Occipital lobe (tissue), 2 donors: Measurements from ENCODE around the gene ATG101. TPM values are rescaled to one million over a fixed set of nuclear protein-coding genes. Genes with fewer than 3 reads are reported as not detected.

Source experiments
- DNase-seq: peaks from one replicate; lab custom pipeline; 2025; lab: John Stamatoyannopoulos, UW
- total RNA-seq: library from RNA; depleted of rRNA; stranded (reverse); fragments of >200 nt; gene quantifications from one replicate; pipeline ENCODE4 v1.2.3, GENCODE V29; 2014

ATG101 gene
- total RNA-seq, 1 donor from 2014 or later: 19.5 TPM

DNA sequence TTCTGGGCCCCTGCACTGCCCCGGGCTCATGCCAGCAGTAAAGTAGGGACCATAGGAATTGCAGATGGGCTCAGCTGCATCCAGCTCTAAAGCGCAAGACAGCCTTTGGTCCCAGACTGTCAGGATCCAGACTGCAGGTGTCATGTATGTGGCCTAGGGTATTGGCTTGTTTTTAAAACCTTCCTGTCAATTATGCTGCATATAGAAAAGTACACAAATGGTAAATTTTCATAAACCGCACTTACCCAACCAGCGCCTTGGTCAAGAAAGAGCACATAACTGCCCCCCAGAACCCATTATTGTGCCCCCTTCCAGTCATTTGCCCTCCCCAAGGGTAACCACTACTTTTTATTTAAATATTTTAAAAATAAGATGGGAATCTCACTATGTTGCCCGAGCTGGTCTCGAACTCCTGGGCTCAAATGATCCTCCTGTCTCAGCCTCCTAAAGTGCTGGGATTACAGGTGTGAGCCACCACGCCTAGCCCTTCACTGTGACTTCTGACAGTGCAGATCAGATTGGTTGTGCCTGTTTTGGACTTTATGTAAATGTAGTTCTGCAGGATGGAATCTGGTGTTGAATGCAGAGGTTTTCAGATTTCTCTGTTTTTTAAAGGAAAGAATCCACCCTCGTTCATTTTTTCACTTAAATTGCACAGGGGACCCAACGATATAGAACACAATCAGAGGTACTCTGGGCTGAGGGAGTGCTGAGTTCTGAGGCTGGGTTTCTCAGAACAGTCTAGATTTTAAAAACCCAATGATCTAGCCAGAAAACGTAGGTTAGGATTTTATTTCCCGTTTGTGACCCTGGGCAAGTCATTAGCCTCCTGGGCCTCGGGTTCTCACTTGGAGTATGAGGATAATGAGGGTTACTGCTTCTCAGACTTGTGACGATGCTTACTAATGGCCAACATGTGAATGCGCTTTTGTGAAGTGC, 11.9 kb upstream of the ATG101 start:
- no peak for DNase-seq

DNA sequence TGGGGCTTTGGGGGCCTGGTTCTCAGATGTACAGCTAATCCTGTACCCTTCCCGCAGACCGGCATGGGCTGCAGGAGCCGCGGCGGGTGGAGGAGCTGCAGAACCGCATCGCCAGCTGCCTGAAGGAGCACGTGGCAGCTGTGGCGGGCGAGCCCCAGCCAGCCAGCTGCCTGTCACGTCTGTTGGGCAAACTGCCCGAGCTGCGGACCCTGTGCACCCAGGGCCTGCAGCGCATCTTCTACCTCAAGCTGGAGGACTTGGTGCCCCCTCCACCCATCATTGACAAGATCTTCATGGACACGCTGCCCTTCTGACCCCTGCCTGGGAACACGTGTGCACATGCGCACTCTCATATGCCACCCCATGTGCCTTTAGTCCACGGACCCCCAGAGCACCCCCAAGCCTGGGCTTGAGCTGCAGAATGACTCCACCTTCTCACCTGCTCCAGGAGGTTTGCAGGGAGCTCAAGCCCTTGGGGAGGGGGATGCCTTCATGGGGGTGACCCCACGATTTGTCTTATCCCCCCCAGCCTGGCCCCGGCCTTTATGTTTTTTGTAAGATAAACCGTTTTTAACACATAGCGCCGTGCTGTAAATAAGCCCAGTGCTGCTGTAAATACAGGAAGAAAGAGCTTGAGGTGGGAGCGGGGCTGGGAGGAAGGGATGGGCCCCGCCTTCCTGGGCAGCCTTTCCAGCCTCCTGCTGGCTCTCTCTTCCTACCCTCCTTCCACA, 11.0 kb upstream of the ATG101 start:
- DNase-seq: no peak

DNA sequence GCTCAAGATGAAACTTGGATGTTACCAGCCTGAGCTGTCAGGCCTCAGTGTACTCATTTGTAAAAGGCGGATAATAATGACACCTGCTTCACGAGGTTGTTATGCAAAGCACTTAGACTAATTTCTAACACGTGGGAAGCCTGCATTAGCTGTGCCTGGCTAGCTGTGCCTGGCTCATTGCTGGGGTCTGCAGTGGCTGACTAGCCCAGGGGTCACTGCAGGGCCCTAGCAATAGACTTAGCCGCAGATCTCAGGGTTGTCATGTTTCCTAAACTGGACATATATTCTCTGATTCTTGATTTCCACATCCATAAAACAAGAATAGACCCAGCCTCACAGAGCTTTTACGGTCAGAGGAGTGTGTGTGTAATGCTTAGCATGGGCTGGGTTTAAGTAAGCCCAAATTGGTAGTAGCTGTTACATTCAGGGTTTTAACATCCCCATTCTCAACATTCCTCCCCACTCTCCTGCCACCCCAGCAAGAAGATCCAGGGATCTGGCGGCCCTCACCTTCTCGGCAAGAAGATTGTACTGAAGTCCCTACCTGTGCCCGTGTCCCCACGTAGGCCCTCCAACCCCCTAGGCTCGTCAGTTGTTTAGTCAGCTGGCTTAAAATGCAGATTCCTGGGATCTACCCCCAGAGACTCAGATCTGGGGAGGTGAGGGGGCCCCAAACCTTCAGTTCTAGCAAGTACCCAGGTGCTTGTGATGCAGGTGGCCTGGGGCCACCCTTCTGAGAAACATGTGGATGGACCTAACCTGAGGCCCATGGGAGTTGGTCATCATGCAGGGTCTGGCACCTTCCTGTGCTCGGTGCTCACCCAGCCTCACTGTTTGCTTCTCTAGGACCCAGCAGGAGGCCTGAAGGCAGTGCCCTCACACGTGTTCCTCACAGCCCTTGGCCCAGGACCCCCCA, 9.9 kb upstream of the ATG101 start:
- no peak for DNase-seq

DNA sequence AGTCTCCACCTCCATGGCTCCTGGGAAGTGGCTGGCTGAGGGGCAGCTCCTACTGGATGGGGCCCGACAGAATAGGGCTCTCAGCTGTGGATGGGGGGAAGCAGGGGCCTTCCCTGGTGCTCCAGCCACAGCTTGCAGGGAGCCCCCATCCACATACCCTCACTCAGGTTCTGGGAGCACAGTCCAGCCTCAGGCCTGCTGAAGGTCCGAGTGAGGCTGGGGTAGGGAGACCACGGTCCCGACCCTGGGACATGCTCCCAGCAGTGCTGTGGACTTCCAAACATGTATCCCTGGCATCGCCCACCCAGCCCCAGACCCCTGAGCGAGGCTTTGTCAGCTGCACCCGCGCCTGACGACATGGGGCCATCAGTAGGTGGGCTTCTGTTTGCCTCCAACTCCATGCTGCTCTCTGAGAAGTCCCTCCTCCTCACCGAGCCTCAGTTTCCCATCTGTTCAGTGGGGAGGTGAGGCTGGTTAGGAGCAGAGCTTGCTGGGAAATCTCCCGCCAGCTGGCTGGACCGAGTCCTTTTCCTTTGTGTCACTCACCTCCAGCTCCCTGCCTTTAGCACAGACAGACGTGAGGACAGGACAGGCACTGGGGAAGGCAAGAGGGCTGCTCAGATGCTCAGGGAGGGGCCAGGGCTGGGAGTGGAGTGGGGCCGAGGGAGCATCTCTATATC, 9.1 kb upstream of the ATG101 start:
- DNase-seq: no peak

DNA sequence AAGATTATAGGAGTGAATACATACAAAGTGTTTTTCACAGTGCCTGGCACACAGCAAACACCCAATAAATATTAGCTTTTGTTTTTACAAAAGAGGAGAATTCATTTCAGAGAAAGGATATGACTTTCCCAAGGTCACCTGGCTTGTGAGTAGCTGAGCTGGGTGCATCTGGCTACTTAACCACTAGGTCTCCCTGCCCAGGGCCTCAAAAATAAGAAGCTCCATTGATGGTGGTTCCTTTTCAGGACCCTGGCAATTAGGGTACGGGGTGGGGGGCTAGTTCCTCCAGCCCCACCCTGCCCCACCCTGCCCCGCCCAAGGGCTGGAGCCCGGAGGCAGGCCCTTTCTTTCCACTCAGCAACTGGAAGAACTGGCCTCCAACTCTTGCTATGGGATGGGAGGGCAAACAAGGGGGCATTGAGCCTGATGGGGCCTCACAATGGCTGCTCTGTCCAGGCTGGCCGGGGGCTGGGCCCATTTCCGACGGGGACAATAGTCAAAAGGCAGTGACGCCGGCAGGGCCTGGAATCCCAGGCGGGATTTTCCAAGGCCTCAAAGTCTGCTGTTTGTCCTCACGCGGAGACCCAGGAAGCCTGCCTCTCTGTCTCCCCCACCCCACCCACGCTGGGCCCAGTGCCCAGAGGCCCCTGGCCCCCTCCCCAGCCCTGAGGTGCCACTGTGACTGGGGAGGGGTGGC, 8.2 kb upstream of the ATG101 start:
- peak; percentile 79 for DNase-seq

DNA sequence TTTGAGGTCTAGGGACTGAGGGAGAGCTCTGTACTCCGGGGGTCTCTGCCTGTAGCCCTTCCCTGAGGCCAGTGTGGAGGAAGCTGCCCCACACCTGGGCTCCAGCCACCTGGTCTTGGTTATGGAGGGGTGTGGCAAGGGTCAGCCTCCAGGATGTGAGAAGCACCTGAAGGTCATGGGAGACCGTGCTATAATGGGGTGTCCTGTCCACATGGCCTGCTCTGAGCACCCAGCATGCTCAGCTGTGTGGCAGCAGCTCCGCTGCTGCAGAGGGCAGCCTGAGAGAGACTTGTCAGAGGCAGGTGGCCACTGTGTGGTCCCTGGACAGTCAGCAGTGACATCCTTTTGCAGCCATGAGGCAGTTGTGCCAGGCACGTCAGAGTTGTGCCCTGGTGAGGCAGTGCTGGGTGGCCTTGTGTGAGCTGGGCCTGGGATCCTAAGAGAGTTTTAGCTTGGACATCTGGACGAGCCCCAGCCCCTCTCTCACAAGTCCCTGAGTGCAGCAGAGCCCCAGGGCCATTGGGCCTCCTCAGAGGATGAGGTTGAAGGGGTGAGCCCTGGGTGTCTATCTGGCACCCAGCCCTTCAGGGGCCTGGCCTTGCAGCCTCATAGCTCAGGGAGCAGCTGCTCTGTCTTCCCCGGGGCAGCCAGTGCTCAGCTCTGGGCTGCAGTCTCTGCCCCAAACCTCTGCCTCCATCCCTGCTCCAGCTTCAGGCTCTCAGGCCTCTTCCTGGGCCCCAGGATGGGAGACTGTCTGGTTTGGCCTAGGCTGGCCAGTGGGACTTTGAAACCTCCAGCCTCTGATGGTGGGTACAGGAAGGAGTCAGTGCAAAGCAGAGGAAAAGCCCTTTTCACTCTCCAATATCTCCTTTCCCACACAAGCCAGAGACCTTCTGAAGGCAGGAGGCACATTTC, 7.4 kb upstream of the ATG101 start:
- DNase-seq: no peak

DNA sequence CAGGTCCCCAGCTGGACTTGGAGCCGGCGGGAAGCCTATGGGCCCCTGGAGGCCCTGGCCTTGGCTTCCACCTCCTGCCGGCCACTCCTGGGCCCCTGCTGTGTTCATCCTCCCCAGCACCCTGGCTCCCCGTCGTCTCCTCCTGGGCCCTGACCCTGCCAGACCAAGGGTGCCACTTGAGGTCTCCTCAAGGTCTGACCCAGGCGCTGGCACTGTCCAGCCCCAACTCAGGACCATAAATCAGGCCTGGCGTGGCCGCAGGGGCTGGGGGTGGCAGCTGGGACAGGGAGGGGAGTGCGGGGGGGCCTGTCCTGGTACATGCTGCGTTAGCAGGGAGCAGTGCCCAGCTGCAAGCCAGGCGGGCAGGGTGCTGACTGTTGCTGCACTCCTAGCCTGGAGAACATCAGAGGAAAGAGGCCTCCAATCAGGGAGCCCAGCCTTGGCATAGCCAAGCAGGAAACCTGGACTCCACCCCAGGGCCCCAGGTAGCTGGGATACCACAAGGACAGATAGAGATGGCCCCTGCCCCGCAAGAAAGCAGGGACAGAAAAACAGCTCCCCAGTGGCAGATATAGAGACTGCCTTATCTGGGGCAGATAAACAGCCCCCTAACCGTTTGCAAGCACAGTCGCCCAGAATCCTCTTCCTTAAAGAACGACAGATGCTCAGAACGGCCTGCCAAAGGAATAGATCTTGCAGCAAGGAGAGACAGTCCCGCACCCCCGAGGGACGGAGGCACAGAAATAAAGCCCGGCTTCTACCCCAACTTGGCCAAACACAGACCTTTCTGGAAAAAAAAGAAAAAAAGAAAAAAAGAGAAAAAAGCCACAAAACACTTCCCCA, 6.5 kb upstream of the ATG101 start:
- DNase-seq: no peak

DNA sequence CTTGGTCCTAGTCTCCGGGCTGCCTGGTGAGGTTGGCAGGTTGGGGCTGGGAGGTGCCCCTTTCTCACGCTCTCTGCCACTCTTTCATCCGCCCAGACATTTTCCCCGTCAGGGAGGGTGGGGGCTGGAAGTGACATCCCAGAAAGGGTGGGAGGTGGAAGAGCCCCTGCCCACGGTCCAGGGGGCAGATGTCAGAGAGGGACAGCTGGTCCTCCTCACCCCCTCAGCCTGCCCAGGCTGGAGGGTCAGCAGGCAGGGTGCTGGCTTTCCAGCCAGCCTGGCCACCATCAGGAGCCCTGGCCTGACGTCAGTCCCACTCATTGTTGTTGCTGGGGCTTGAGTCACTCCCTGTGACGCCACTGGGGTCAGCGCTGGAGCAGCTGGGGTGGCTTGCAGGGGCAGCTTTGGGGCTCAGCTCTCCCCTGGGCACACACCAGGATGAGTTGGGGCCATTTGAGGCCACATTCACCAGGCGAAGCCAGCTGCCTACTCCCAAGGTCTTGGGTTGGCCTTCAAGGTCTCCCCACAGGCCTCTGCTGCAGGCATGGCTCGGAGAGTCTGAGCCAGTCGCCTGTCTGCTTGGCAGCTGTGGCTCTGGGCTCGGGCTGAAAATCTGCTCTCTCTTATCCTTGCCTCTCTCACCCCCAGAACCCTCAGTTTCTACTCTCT, 5.7 kb upstream of the ATG101 start:
- DNase-seq: no peak

DNA sequence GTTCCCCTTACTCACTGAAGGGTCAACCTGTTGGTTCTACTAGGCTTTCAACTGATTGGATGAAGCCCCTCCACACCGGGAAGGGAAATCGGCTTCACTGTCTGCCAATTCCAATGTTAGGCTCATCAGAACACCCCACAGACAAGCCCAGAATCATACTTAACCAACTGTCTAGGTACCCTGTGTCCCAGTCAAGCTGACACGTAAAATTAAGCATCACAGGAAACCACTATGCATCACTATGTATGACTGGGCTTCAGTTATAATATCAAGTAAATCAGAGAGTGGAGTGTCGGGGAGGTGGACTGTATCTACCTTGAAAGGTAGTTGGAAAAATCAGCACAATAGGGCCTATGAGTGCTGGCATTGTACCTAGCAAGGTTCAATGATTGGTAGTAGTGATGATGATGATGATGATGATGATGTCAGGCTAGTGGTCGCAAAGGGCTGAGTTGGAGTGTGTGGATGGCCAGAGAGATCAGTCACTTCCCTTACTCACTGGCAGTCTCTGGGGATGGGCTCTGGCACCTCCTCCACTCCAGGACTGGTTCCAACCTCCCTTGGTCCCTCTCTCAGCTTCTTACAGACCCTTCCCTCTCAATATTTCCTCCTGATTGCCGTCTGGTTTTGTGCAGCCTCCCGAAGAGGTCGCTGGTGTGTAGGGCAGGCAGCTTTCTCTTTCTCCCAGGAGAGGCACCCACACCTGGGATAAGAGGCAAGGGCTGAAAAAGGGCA, 3.3 kb upstream of the ATG101 start:
- no peak for DNase-seq

DNA sequence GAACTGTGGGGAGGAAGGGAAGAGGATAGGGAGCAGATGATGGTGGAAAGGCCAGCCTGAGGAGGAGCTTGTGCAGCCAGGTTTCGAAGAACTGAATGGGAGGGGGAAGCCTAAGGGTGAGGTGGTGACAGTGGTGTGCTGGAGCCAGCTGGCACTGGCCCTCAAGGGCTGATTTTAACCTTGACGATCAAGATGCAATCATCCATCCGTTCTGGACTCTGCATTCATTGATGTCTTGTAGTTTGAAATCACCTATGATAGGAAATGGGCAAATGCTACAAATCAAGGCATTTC, 2.8 kb upstream of the ATG101 start:
- no peak for DNase-seq

DNA sequence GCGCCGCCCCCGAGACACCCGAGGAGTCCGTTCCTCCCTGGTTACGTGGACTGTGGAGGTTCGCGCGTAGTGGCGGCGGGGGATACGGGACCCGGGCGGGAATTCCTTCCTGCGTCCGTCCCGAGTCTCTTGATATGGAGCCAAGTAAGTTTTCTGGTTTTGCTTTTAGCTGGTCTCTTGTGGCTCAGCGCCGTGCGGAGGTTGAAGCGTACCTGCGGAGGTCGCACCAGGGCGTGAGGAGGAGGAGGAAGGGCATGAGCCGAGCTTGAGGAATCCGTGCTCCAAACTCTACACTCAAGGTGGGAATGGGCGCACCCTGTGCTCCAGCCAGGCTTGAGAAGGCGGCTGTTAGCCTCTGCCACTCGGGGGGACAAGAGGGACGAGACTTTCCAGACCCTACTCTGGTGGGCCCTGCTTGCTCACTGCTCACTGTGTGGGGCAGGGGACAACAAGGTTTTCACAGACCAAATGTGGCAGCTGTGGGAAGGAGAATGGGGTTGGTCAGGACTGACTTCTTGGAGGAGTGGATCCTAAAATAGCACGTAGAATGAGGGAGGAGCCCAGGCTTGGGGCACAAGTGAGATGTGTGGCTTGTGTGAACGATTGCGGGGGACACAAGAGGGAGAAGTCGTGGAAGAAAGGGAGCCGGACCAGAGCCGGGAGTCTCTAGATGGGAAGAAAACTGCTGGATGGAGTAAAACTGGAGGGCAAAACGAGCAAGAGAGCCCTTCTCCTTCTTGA, 577 bp downstream of the ATG101 start:
- DNase-seq: no peak

DNA sequence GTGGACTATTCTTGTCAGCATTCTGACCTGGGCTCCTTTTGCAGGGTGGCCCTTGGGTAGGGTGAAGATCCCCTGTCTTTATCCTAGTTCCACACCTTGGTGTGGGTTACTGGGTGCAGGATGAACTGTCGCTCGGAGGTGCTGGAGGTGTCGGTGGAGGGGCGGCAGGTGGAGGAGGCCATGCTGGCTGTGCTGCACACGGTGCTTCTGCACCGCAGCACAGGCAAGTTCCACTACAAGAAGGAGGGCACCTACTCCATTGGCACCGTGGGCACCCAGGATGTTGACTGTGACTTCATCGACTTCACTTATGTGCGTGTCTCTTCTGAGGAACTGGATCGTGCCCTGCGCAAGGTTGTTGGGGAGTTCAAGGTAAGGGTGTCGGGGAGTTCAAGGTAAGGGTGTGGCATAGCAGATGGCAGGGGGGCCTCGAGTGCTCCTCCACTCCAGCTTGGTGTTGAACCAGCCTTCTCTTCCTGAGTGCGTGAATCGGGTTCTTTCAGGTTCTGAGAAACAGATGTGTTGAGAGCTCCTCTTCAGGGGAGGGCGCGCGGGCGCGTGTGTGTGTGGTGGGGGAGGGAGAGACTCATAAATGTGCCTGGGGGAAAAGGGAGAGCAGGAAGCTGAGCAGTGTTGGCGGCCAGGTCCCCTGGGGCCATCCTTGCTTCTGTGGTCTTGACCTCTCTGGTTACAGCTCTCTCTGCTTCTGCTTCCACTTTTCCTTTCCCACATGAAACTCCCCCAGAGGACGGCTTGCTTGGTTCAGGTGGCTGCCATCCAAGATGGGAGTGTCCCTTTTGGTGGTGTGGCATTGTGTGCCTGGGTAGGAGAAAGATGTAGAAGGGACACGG, 4.0 kb downstream of the ATG101 start:
- DNase-seq: no peak

DNA sequence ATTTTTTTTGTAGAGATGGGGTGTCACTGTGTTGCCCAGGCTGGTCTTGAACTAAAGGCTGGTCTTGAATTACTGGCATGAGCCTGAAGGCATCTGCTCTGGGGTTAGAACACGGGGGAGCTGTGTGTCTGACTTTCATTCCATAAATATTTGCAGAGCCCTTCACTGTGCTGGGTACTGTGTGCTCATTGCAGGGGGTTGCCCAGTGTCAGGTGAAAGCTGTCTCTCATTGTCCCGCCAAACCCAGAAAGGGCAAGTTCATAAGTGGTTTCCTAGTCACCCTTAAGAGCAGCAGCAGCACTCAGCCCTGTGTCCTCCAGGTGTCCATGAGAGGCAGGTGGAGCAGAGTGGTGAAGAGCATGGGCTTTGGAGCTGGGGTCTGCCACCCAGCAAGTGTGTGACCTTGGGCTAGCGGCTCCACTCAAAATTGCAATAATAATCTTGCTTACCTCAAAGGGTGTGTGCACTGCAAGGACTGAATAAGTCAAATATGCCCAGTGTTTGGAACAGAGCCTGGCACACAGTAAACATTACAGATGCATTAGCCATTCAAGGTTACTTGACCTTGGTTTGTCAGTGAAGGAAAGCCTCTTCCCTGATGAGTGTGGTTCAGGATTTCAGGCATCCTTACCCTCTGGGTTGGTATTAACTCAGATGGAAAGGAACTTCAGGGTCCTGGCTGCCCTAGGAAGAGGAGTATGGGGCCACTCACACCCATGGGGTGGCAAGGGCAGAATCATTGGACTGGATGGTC, 5.4 kb downstream of the ATG101 start:
- no peak for DNase-seq

DNA sequence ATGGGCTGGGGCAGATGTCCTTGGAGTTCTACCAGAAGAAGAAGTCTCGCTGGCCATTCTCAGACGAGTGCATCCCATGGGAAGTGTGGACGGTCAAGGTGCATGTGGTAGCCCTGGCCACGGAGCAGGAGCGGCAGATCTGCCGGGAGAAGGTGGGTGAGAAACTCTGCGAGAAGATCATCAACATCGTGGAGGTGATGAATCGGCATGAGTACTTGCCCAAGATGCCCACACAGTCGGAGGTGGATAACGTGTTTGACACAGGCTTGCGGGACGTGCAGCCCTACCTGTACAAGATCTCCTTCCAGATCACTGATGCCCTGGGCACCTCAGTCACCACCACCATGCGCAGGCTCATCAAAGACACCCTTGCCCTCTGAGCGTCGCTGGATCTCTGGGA, 7.0 kb downstream of the ATG101 start:
- no peak for DNase-seq

DNA sequence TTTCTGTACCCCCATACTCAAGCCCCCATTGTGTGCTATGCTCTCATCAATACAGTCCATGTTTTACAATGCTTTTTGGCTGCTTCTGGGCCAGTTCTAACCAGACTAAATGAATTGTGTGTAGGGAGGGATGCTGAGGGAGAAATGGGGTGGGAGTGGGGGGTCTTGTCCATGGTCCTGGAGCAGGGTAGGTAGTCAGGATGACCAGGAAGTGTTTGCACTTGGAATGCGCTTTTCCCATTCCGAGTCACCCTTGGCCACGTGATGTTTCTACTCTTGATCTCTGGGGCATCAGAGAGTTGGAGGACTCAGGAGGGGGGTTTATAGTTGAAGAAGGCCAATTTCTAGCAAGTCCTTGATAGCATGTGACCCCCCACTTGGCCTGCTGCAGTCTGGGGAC, 8.5 kb downstream of the ATG101 start:
- DNase-seq: no peak
